Caco-2 (cell line): ENCODE data around the gene DDX5. TPM values are rescaled to one million over a fixed set of nuclear protein-coding genes. Genes with fewer than 3 reads are reported as not detected.

Experiments
- BruUV-seq: library from RNA; stranded (reverse); fragments of 400-500 nt; replicated peaks from 2 replicates; lab custom pipeline; 2021; lab: Mats Ljungman, UMichigan
- CTCF ChIA-PET: fragments of 300-600 bp; sonication (Branson Sonifier 250); formaldehyde crosslinking; loops from one replicate; lab custom pipeline; 2022; ENCODE audit warnings: antibody characterized with exemption; lab: Charles Lee
- POLR2A ChIA-PET: fragments of 300-600 bp; sonication (Branson Sonifier 250); formaldehyde crosslinking; loops from one replicate; lab custom pipeline; 2022; ENCODE audit warnings: antibody characterized with exemption; lab: Charles Lee
- DNase-seq, 2 experiments: peaks; one replicate each; pipeline versions ENCODE4 v3.0.0 to v3.0.0-alpha.2; 2020 to 2022
- H3K27me3 ChIP-seq: replicated peaks from 2 replicates; pipeline ENCODE4 v1.6.0; 2011; ENCODE audit warnings: low read length; ENCODE audit not compliant: control insufficient read depth, insufficient read depth
- H3K36me3 ChIP-seq: 2 replicates; pipeline ENCODE4 v1.5.1; 2011; ENCODE audit warnings: low read length; ENCODE audit not compliant: control insufficient read depth, insufficient read depth
- H3K4me1 ChIP-seq: fragments of 250-450 bp; sonication (Bioruptor Pico); 2 replicates; pipeline ENCODE4 v1.5.1; 2020; ENCODE audit warnings: mild to moderate bottlenecking
- H3K4me3 ChIP-seq: 2 replicates; pipeline ENCODE4 v1.5.1; 2011; ENCODE audit warnings: low read depth, mild to moderate bottlenecking, control low read depth, low read length
- H3K9me3 ChIP-seq: fragments of 250-450 bp; sonication (Bioruptor Pico); 2 replicates; pipeline ENCODE4 v1.5.1; 2020; ENCODE audit warnings: mild to moderate bottlenecking, moderate library complexity
- H3K27ac Mint-ChIP-seq: one replicate; pipeline ENCODE4 v1.8.0; 2022; ENCODE audit warnings: mixed read lengths; ENCODE audit not compliant: unreplicated experiment
- H3K27me3 Mint-ChIP-seq: one replicate; pipeline ENCODE4 v1.8.0; 2022; ENCODE audit warnings: mixed read lengths; ENCODE audit not compliant: insufficient read depth, unreplicated experiment
- H3K36me3 Mint-ChIP-seq: one replicate; pipeline ENCODE4 v1.8.0; 2022; ENCODE audit warnings: mild to moderate bottlenecking, mixed read lengths; ENCODE audit not compliant: insufficient read depth, unreplicated experiment
- H3K4me1 Mint-ChIP-seq: one replicate; pipeline ENCODE4 v1.8.0; 2022; ENCODE audit warnings: low read depth, mixed read lengths; ENCODE audit not compliant: unreplicated experiment
- H3K4me3 Mint-ChIP-seq: one replicate; pipeline ENCODE4 v1.8.0; 2022; ENCODE audit warnings: mild to moderate bottlenecking, moderate library complexity, mixed read lengths; ENCODE audit not compliant: unreplicated experiment
- H3K9me3 Mint-ChIP-seq: one replicate; pipeline ENCODE4 v1.8.0; 2022; ENCODE audit warnings: mixed read lengths; ENCODE audit not compliant: unreplicated experiment
- intact Hi-C: fragments of 100-400 bp; cut with micrococcal nuclease; formaldehyde crosslinking; loops from one replicate; pipeline ENCODE4 v1.10.0; 2022; ENCODE audit not compliant: unreplicated experiment
- total RNA-seq: library from RNA; stranded (reverse); gene quantifications from 2 replicates; pipeline ENCODE4 v1.2.3, GENCODE V29; 2022
- TF ChIP-seq, protein P1 (sequence below), 2 experiments: fragments of 200-600 bp in 1 of 2; IDR thresholded peaks; 1 replicate in 1 of 2; 2 replicates in 1 of 2; pipeline versions ENCODE4 v1.5.1 to v1.8.0; 2011 to 2022; ENCODE audit warnings: antibody characterized with exemption in 1 of 2, control low read depth in 1 of 2, inconsistent platforms in 1 of 2, low read depth in 1 of 2, low read length in 1 of 2, mild to moderate bottlenecking in 1 of 2, moderate library complexity in 1 of 2; ENCODE audit not compliant: insufficient read depth in 1 of 2, severe bottlenecking in 1 of 2, unreplicated experiment in 1 of 2

The DDX5 gene
- total RNA-seq, 1 experiment from 2014 or later = 648 TPM

DNA sequence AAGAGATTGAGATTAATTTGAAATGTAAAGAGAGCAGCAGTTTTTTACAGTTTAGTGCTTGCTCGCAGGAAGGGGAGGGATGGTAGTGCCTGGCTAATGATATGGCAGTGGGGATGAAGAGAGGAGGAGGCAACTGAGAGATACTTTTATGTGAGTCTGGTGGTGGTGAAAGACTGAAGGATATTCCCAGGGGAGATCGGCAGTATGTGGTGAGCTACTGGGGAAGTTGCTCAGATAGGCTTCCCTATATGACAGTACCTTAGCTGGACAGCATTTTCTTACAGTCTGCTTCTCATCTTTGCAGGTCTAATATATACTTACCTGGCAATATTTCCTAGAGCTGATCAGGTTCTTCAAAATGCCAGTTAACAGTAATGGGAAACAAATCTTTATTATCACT is 9.3 kb upstream of the DDX5 start:
- ChIA-PET POLR2A (interaction anchor here (0.9 kb wide), 1 partner anchor 19 kb away, joined by 4 read pairs; the partner anchor contains the start of gene POLG2), CTCF (no interaction called here)
- no peak overlapping the region for H3K4me3 ChIP-seq
- TF ChIP-seq, protein P1, sequence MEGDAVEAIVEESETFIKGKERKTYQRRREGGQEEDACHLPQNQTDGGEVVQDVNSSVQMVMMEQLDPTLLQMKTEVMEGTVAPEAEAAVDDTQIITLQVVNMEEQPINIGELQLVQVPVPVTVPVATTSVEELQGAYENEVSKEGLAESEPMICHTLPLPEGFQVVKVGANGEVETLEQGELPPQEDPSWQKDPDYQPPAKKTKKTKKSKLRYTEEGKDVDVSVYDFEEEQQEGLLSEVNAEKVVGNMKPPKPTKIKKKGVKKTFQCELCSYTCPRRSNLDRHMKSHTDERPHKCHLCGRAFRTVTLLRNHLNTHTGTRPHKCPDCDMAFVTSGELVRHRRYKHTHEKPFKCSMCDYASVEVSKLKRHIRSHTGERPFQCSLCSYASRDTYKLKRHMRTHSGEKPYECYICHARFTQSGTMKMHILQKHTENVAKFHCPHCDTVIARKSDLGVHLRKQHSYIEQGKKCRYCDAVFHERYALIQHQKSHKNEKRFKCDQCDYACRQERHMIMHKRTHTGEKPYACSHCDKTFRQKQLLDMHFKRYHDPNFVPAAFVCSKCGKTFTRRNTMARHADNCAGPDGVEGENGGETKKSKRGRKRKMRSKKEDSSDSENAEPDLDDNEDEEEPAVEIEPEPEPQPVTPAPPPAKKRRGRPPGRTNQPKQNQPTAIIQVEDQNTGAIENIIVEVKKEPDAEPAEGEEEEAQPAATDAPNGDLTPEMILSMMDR (IDR thresholded peaks at IDR 0.05; ENCODE audit: insufficient read depth in 1 of 2, low read depth in 1 of 2, low read length in 1 of 2, severe bottlenecking in 1 of 2, unreplicated experiment in 1 of 2) = no peak
- Mint-ChIP-seq H3K27ac (no peak overlapping the region), H3K36me3 (peaks cover 90% of the 10 kb centered on the region), H3K4me3 (no peak overlapping the region), H3K27me3 (no peaks in the 10 kb centered on the region), H3K9me3 (no peaks in the 10 kb centered on the region), H3K4me1 (no peaks in the 10 kb centered on the region)
- intact Hi-C loops = no loop called here
- no peaks in the 10 kb centered on the region for H3K9me3 ChIP-seq
- DNase-seq = no peak
- H3K27me3 ChIP-seq = no peaks in the 10 kb centered on the region
- BruUV-seq = no TSS peak
- no peaks in the 10 kb centered on the region; the same call in 1 of the 2 replicates for H3K36me3 ChIP-seq
- no peaks in the 10 kb centered on the region for H3K4me1 ChIP-seq

GRCh38 chr17:64509179-64509578 is 3.1 kb upstream of the DDX5 start:
- Histone ChIP-seq H3K9me3 (no peaks in the 10 kb centered on the region), H3K4me1 (peaks cover 5% of the 10 kb centered on the region), H3K36me3 (peaks cover 1% of the 10 kb centered on the region; the same call in 1 of the 2 replicates), H3K4me3 (no peak overlapping the region), H3K27me3 (no peaks in the 10 kb centered on the region)
- peaks cover 15% of the 10 kb centered on the region for H3K4me1 Mint-ChIP-seq
- POLR2A ChIA-PET = no interaction called here
- no peaks in the 10 kb centered on the region for H3K27me3 Mint-ChIP-seq
- CTCF ChIA-PET = no interaction called here
- H3K27ac Mint-ChIP-seq = no peak overlapping the region
- peaks cover 81% of the 10 kb centered on the region for H3K36me3 Mint-ChIP-seq
- no peaks in the 10 kb centered on the region for H3K9me3 Mint-ChIP-seq
- no TSS peak for BruUV-seq
- intact Hi-C loops = loop anchor here (5.0 kb wide), 1 partner anchor 153 kb away; the partner anchor contains the start of gene SMURF2
- peak overlapping the region; percentile 97 for H3K4me3 Mint-ChIP-seq
- TF ChIP-seq, protein P1 (IDR thresholded peaks at IDR 0.05; ENCODE audit: insufficient read depth in 1 of 2, low read depth in 1 of 2, low read length in 1 of 2, severe bottlenecking in 1 of 2, unreplicated experiment in 1 of 2) = no peak
- DNase-seq = no peak

DNA sequence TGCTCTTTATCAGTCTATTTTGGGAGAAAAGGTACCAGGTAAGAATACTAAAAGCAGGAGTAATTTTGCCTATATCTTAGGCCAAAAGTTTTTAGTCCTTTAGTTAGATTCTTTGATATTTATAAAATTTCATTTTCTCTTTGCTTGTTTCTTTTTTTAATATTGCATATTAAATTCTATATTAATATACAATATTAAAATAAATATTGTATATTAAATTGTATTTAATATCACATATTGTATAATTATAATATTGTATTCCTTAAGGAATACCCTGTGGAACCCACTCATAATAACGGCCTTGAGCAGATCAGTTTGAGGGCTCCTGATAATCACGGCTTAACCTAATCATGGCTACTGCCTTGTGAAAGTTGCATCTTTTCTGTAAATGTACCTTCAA is 2.6 kb upstream of the DDX5 start:
- peaks cover 19% of the 10 kb centered on the region for H3K4me1 Mint-ChIP-seq
- CTCF ChIA-PET = no interaction called here
- Histone ChIP-seq H3K36me3 (peaks cover 1% of the 10 kb centered on the region; the same call in 1 of the 2 replicates), H3K9me3 (no peaks in the 10 kb centered on the region), H3K4me1 (peaks cover 10% of the 10 kb centered on the region), H3K27me3 (no peaks in the 10 kb centered on the region), H3K4me3 (no peak overlapping the region; the same call in 1 of the 2 replicates)
- H3K27ac Mint-ChIP-seq = no peak overlapping the region
- intact Hi-C loops = loop anchor here (5.0 kb wide), 1 partner anchor 154 kb away; the partner anchor contains the start of gene SMURF2
- H3K27me3 Mint-ChIP-seq = no peaks in the 10 kb centered on the region
- peaks cover 81% of the 10 kb centered on the region for H3K36me3 Mint-ChIP-seq
- peak overlapping the region; percentile 97 for H3K4me3 Mint-ChIP-seq
- no peak for DNase-seq
- TF ChIP-seq, protein P1 (IDR thresholded peaks at IDR 0.05; ENCODE audit: insufficient read depth in 1 of 2, low read depth in 1 of 2, low read length in 1 of 2, severe bottlenecking in 1 of 2, unreplicated experiment in 1 of 2) = no peak
- no TSS peak for BruUV-seq
- no peaks in the 10 kb centered on the region for H3K9me3 Mint-ChIP-seq
- POLR2A ChIA-PET = no interaction called here
